IMR-90 (cell line): ENCODE results near the gene MYH10. TPM values are rescaled to one million over a fixed set of nuclear protein-coding genes. Genes with fewer than 3 reads are reported as not detected.
A peak's percentile ranks its signal among the peaks of the same experiment; 100 is the strongest.

Experiments used
- ATAC-seq: fragments of 200-7000 bp; cut with Tn5 transposase; 2 replicates; pipeline ENCODE4 v1.9.1; 2020; ENCODE audit warnings: low read depth, mild to moderate bottlenecking, moderate library complexity
- BruUV-seq: library from RNA; stranded (reverse); fragments of 400-500 nt; replicated peaks from 2 replicates; lab custom pipeline; 2021; lab: Mats Ljungman, UMichigan
- CTCF ChIA-PET: fragments of 300-600 bp; formaldehyde crosslinking; extraction: SDS; loops from one replicate; lab custom pipeline; 2021; ENCODE audit warnings: antibody characterized with exemption; lab: Yijun Ruan, JAX
- POLR2A ChIA-PET: fragments of 300-600 bp; sonication (Branson Sonifier 250); formaldehyde crosslinking; loops from one replicate; lab custom pipeline; 2022; ENCODE audit warnings: antibody characterized with exemption; ENCODE audit not compliant: unreplicated experiment; lab: Charles Lee
- DNase-seq: peaks from one replicate; pipeline ENCODE4 v3.0.0; 2013
- H2AFZ ChIP-seq: replicated peaks from 2 replicates; pipeline ENCODE3; 2013; ENCODE audit warnings: low read length, mild to moderate bottlenecking; ENCODE audit not compliant: poor library complexity
- H2AK5ac ChIP-seq: 2 replicates; pipeline ENCODE4 v1.6.1; 2013; ENCODE audit warnings: low read depth, low read length, inconsistent platforms
- H2AK9ac ChIP-seq: replicated peaks from 2 replicates; pipeline ENCODE3; 2013; ENCODE audit warnings: mild to moderate bottlenecking, low read depth, low read length, moderate library complexity; ENCODE audit not compliant: poor library complexity
- H2BK120ac ChIP-seq: 2 replicates; pipeline ENCODE4 v1.6.1; 2013; ENCODE audit warnings: low read depth, low read length, inconsistent platforms
- H2BK15ac ChIP-seq: 3 replicates; pipeline ENCODE4 v1.6.1; 2013; ENCODE audit warnings: low read depth, low read length, inconsistent platforms
- H2BK20ac ChIP-seq: 2 replicates; pipeline ENCODE4 v1.6.1; 2013; ENCODE audit warnings: low read depth, mild to moderate bottlenecking, inconsistent platforms, low read length, moderate library complexity
- H2BK5ac ChIP-seq: 2 replicates; pipeline ENCODE4 v1.6.1; 2013; ENCODE audit warnings: mild to moderate bottlenecking, low read depth, low read length, inconsistent platforms; ENCODE audit not compliant: poor library complexity, severe bottlenecking
- H3K14ac ChIP-seq: replicated peaks from 2 replicates; pipeline ENCODE4 v1.6.1; 2013; ENCODE audit warnings: low read depth, low read length, inconsistent platforms
- H3K18ac ChIP-seq: 2 replicates; pipeline ENCODE4 v1.6.1; 2013; ENCODE audit warnings: low read depth, low read length, control low read depth
- H3K23ac ChIP-seq: 2 replicates; pipeline ENCODE4 v1.6.1; 2013; ENCODE audit warnings: low read depth, low read length, inconsistent platforms
- H3K27ac ChIP-seq: 2 replicates; pipeline ENCODE4 v1.5.1; 2013; ENCODE audit warnings: mild to moderate bottlenecking, control low read depth, low read length; ENCODE audit not compliant: insufficient read depth
- H3K27me3 ChIP-seq: 2 replicates; pipeline ENCODE4 v1.6.1; 2013; ENCODE audit warnings: low read length; ENCODE audit not compliant: control insufficient read depth, insufficient read depth
- H3K36me3 ChIP-seq: 2 replicates; pipeline ENCODE4 v1.6.1; 2013; ENCODE audit warnings: low read length, mixed read lengths; ENCODE audit not compliant: control insufficient read depth, insufficient read depth
- H3K4ac ChIP-seq: 2 replicates; pipeline ENCODE4 v1.6.1; 2013; ENCODE audit warnings: low read depth, low read length, inconsistent platforms
- H3K4me1 ChIP-seq: 2 replicates; pipeline ENCODE4 v1.6.1; 2013; ENCODE audit warnings: low read length, mixed read lengths; ENCODE audit not compliant: control insufficient read depth, insufficient read depth
- H3K4me2 ChIP-seq: 2 replicates; pipeline ENCODE4 v1.6.1; 2013; ENCODE audit warnings: low read depth, mild to moderate bottlenecking, control low read depth, low read length, moderate library complexity
- H3K4me3 ChIP-seq: 2 replicates; pipeline ENCODE4 v1.5.1; 2013; ENCODE audit warnings: low read depth, mild to moderate bottlenecking, control low read depth, low read length, moderate library complexity; ENCODE audit not compliant: insufficient read depth
- H3K56ac ChIP-seq: 2 replicates; pipeline ENCODE4 v1.6.1; 2013; ENCODE audit warnings: low read length, inconsistent platforms; ENCODE audit not compliant: insufficient read depth; ENCODE audit errors: extremely low read depth
- H3K79me1 ChIP-seq, 2 experiments: 2 replicates each; pipeline ENCODE4 v1.6.1; 2013; ENCODE audit warnings: low read length in 2 of 2, inconsistent platforms in 1 of 2, low read depth in 1 of 2
- H3K9ac ChIP-seq: 2 replicates; pipeline ENCODE4 v1.6.1; 2013; ENCODE audit warnings: low read depth, low read length, control low read depth
- H3K9me1 ChIP-seq: 2 replicates; pipeline ENCODE4 v1.6.1; 2013; ENCODE audit warnings: low read length, inconsistent platforms; ENCODE audit not compliant: insufficient read depth
- H3K9me3 ChIP-seq: 2 replicates; pipeline ENCODE4 v1.6.1; 2013; ENCODE audit warnings: low read length; ENCODE audit not compliant: control insufficient read depth, insufficient read depth
- H4K20me1 ChIP-seq: 2 replicates; pipeline ENCODE4 v1.6.1; 2013; ENCODE audit warnings: low read length, inconsistent platforms; ENCODE audit not compliant: insufficient read depth
- H4K5ac ChIP-seq: 2 replicates; pipeline ENCODE4 v1.6.1; 2013; ENCODE audit warnings: mild to moderate bottlenecking, low read depth, low read length, control low read depth
- H4K8ac ChIP-seq, 2 experiments: 2 replicates each; pipeline ENCODE4 v1.6.1; 2013; ENCODE audit warnings: low read depth in 2 of 2, low read length in 2 of 2, control low read depth in 1 of 2, inconsistent platforms in 1 of 2
- H4K91ac ChIP-seq: 2 replicates; pipeline ENCODE4 v1.6.1; 2013; ENCODE audit warnings: low read depth, low read length, inconsistent platforms; ENCODE audit not compliant: insufficient read depth
- BHLHE40 ChIP-seq: fragments of 150-350 bp; IDR thresholded peaks from 2 replicates; pipeline ENCODE4 v1.6.1; 2016; ENCODE audit warnings: mild to moderate bottlenecking, low read depth, low read length
- CEBPB ChIP-seq: IDR thresholded peaks from 2 replicates; pipeline ENCODE4 v1.6.1; 2012; ENCODE audit warnings: low read depth, low read length, improper control_type of control experiment
- CHD1 ChIP-seq: IDR thresholded peaks from 2 replicates; pipeline ENCODE4 v1.6.1; 2012; ENCODE audit warnings: low read depth, low read length, improper control_type of control experiment
- CTCF ChIP-seq: conservative IDR thresholded peaks from 2 replicates; pipeline ENCODE4 v1.5.1; 2012; ENCODE audit warnings: mild to moderate bottlenecking, low read depth, low read length, improper control_type of control experiment
- ELK1 ChIP-seq: fragments of 150-350 bp; IDR thresholded peaks from 2 replicates; pipeline ENCODE4 v1.6.1; 2016; ENCODE audit warnings: low read depth, mild to moderate bottlenecking, low read length, moderate library complexity, borderline replicate concordance
- FOS ChIP-seq: fragments of 150-350 bp; IDR thresholded peaks from 2 replicates; pipeline ENCODE4 v1.6.1; 2016; ENCODE audit warnings: low read depth, low read length
- MAFK ChIP-seq: IDR thresholded peaks from 2 replicates; pipeline ENCODE4 v1.6.1; 2012; ENCODE audit warnings: low read depth, low read length, improper control_type of control experiment
- MAZ ChIP-seq: IDR thresholded peaks from 2 replicates; pipeline ENCODE4 v1.6.1; 2012; ENCODE audit warnings: low read depth, mild to moderate bottlenecking, low read length, improper control_type of control experiment, moderate library complexity, borderline replicate concordance
- MXI1 ChIP-seq: IDR thresholded peaks from 2 replicates; pipeline ENCODE4 v1.6.1; 2012; ENCODE audit warnings: low read depth, mild to moderate bottlenecking, low read length, moderate library complexity, borderline replicate concordance
- NFE2L2 ChIP-seq: fragments of 150-350 bp; IDR thresholded peaks from 2 replicates; pipeline ENCODE4 v1.6.1; 2016; ENCODE audit warnings: low read depth, mild to moderate bottlenecking, low read length
- POLR2A ChIP-seq: IDR thresholded peaks from 2 replicates; pipeline ENCODE4 v1.6.1; 2012; ENCODE audit warnings: mild to moderate bottlenecking, low read depth, low read length
- RAD21 ChIP-seq: IDR thresholded peaks from 2 replicates; pipeline ENCODE4 v1.6.1; 2012; ENCODE audit warnings: low read length, improper control_type of control experiment
- RCOR1 ChIP-seq: IDR thresholded peaks from 2 replicates; pipeline ENCODE4 v1.6.1; 2012; ENCODE audit warnings: mild to moderate bottlenecking, low read length, improper control_type of control experiment; ENCODE audit not compliant: insufficient replicate concordance
- RFX5 ChIP-seq: IDR thresholded peaks from 2 replicates; pipeline ENCODE4 v1.8.0; 2012; ENCODE audit warnings: low read depth, mild to moderate bottlenecking, low read length, moderate library complexity
- SMC3 ChIP-seq: fragments of 150-350 bp; IDR thresholded peaks from 2 replicates; pipeline ENCODE4 v1.6.1; 2016; ENCODE audit warnings: low read depth, mild to moderate bottlenecking, antibody characterized with exemption, low read length, moderate library complexity
- USF2 ChIP-seq: fragments of 150-350 bp; IDR thresholded peaks from 2 replicates; pipeline ENCODE4 v1.6.1; 2017; ENCODE audit warnings: mild to moderate bottlenecking, antibody characterized with exemption, low read length, low read depth
- WGBS, 2 experiments: methylation state at CpG; one replicate each; pipeline versions ENCODE4 v1.1.5 to v1.1.7; 2013; ENCODE audit warnings: missing lambda C conversion rate in 2 of 2; ENCODE audit not compliant: insufficient read length in 1 of 2; ENCODE audit errors: extremely low coverage in 2 of 2; 5-methylcytosine and 5-hydroxymethylcytosine counted together
- dilution Hi-C: fragments of 300-500 bp; cut with HindIII; formaldehyde crosslinking; loops from one replicate; pipeline ENCODE4 v1.14.3; 2018; ENCODE audit warnings: low sequenced_read_pairs; ENCODE audit not compliant: unreplicated experiment
- in situ Hi-C: fragments of 300-500 bp; cut with MboI; formaldehyde crosslinking; loops from 3 replicates; pipeline ENCODE4 v1.14.3; 2019; ENCODE audit warnings: low sequenced_read_pairs, inconsistent platforms, mixed read lengths
- intact Hi-C: fragments of 100-400 bp; cut with micrococcal nuclease; formaldehyde crosslinking; loops from 2 replicates; pipeline ENCODE4 v1.10.0; 2022
- polyA plus RNA-seq, 3 experiments: library from polyadenylated mRNA; depleted of rRNA; stranded (reverse); fragments of >200 nt; gene quantifications; 2 replicates each; pipeline ENCODE4 v1.2.3, GENCODE V29; 2012; ENCODE audit warnings: low replicate concordance in 1 of 3
- total RNA-seq: library from RNA; depleted of rRNA; stranded (reverse); fragments of >200 nt; gene quantifications from 2 replicates; pipeline ENCODE4 v1.2.3, GENCODE V29; 2012

Gene MYH10
- total and polyA plus RNA-seq, 2 of the 4 experiments (the other 2 are of a cell fraction): 71.2 to 95.2 TPM

DNA sequence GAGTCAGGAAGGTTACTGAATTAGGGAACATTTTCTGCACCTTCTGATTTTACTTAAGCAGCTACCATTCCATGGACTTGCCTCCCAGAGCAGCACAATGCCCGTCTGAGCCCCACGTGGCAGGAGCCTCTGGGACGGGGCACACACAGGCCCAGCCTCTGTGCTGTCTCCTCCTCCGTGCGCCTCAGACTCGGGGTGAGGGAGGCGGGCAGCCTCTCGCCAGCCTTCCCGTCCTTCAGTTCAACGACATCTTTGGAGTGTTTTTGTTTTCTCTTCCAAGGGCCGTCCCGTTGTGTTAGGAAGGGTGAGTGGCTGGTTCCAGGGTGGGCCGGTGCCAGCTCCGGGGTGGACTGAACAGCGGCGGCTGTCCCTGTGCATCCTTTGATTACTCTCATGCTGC lies 163.0 kb downstream of the MYH10 start:
- H3K18ac ChIP-seq: no peak overlapping the region
- no peak overlapping the region for H4K5ac ChIP-seq
- H3K9me1 ChIP-seq: peaks cover 12% of the 10 kb centered on the region; the same call in 1 of the 2 replicates
- no peak overlapping the region for H2BK20ac ChIP-seq
- no peak overlapping the region for H2BK15ac ChIP-seq
- no peak overlapping the region for H2BK120ac ChIP-seq
- H3K27ac ChIP-seq: no peak overlapping the region
- ATAC-seq (no peak), DNase-seq (no peak)
- no peak overlapping the region for H3K4ac ChIP-seq
- H2AK5ac ChIP-seq: no peak overlapping the region
- H3K14ac ChIP-seq: no peak overlapping the region
- no peak overlapping the region for H3K56ac ChIP-seq
- intact Hi-C loops (no loop called here), in situ Hi-C loops (no loop called here), dilution Hi-C loops (no loop called here)
- no peak overlapping the region for H3K4me3 ChIP-seq
- H3K4me1 ChIP-seq: peaks cover 13% of the 10 kb centered on the region; the same call in 1 of the 2 replicates
- peak overlapping the region; percentile 75 for H2AK9ac ChIP-seq
- TF ChIP-seq CTCF (no peak), RCOR1 (no peak), BHLHE40 (no peak), MAFK (no peak), USF2 (no peak), MAZ (no peak), CEBPB (no peak), SMC3 (no peak), POLR2A (no peak), NFE2L2 (no peak), FOS (no peak), CHD1 (no peak), ELK1 (no peak), MXI1 (no peak), RAD21 (no peak), RFX5 (no peak)
- H2AFZ ChIP-seq: no peak overlapping the region
- ChIA-PET CTCF (no interaction called here), POLR2A (no interaction called here)
- peaks cover 64% of the 10 kb centered on the region for H3K36me3 ChIP-seq
- no peak overlapping the region for H2BK5ac ChIP-seq
- no peak overlapping the region for H4K91ac ChIP-seq
- H3K4me2 ChIP-seq: no peak overlapping the region
- BruUV-seq: TSS peak; percentile 43
- no peak overlapping the region; the same call in 1 of the 2 replicates for H3K23ac ChIP-seq
- H4K8ac ChIP-seq: no peak overlapping the region
- no peaks in the 10 kb centered on the region for H3K9me3 ChIP-seq
- WGBS, 2 experiments: 72% methylated on average over 6 of the region's 16 CpGs; no CpG with 5 or more reads in 1 of the 2 experiments
- no peaks in the 10 kb centered on the region for H3K27me3 ChIP-seq
- H4K20me1 ChIP-seq: peaks cover 87% of the 10 kb centered on the region
- H3K9ac ChIP-seq: no peak overlapping the region
- H3K79me1 ChIP-seq: peaks cover 28 to 87% of the 10 kb centered on the region in 2 experiments; a peak in 3 of 4 replicates
